ENCODE results near the gene TM7SF3.
"Not testable (repeated sequence)": the region's sequence is repeated elsewhere in the genome, so short reads cannot be mapped to it uniquely, and the experiment has no call there.

The TM7SF3 gene

DNA sequence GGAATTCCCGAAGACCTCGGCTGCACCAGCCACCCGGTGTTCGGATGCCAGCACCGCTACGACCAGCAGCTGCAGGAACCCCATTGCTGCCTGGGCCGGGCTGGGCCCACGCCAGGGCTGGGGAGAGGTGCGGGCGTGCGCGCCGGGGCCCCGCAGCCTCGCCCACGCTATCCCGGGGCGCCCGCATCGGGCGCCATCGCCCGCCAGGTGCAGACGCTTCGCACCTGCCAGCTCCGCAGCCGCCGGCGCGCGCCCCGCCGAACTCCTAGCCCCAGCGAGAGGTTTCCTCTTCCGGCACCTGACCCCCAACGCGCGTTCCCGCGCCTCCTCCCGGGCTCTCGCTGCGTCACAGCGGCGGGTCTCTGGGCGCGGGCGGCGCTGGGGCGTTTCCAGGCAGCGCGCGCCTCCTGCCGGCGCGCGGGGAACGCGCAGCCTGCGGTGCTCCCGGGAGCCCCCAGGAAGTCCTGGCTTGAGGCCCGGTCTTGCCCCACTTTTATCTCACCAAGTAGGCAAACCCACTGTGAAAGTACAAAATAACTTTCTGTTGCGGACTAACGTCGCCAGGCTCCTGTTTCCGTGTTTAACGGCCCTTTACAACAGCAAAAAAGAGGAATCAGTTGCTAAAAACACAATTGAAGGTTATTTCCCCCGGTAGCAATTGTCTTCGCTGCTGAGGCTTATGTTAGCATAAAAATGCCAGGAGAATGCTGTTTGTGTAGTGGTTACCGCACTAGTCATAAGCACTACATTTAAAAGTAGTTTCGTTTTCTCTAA, at the start of gene TM7SF3:
Gene TM7SF3, minus strand, starts transcription at position 300 of the 774 bp plus-strand sequence. Its CDS starts 216 bp downstream, at position 84.
- peak within 1 kb of the TSS; percentile 97 to 99 for H3K27ac ChIP-seq (ENCODE audit: low read depth in 2 of 2, low read length in 2 of 2)
- no peaks in the 10 kb centered on the region for H3K9me3 ChIP-seq (ENCODE audit: control insufficient read depth in 2 of 2, low read length in 2 of 2)
- peak within 1 kb of the TSS; percentile 95 to 96 for H3K9ac ChIP-seq (ENCODE audit: low read depth in 1 of 2, low read length in 2 of 2)
- H3K4me3 ChIP-seq (ENCODE audit: low read length in 2 of 2): peak within 1 kb of the TSS; percentile 83 to 87
- peaks cover 19 to 21% of the 10 kb centered on the region in 2 donors for H3K4me1 ChIP-seq (ENCODE audit: control insufficient read depth in 2 of 2, insufficient read depth in 2 of 2, low read length in 2 of 2)
- no peaks in the 10 kb centered on the region for H3K27me3 ChIP-seq (ENCODE audit: control insufficient read depth in 2 of 2, insufficient read depth in 2 of 2, low read length in 2 of 2)
- no peaks in the 10 kb centered on the region for H3K36me3 ChIP-seq (ENCODE audit: control insufficient read depth in 2 of 2, insufficient read depth in 2 of 2, low read length in 2 of 2)

DNA sequence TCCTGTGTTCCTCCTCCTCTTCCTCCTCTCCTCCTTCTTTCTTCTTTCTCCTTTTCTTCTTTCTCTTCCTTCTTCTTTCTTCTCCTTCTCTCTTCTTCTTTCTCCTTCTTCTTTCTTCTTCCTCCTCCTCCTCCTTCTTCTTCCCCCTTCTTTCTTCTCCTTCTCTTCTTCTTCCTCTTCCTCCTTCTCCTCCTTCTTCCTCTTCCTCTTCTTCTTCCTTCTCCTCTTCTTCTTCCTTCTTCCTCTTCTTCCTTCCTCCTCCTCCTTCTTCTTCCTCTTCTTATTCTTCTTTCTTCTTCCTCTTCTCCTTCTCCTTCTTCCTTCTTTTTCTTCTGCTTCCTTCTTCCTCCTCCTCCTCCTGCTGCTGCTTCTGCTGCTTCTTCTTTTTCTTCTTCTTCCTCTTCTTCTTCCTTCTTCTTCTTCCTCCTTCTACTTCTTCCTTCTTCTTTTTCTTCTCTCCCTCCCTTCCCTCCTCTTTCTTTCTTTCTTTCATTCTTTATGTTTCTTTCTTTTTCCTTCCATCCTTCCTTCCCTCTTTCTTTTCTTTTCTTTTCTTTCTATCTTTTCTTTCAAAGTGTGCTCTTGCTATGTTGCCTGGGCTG, 49.2 kb upstream of the TM7SF3 start:
- Histone ChIP-seq H3K36me3 (ENCODE audit: control insufficient read depth in 2 of 2, insufficient read depth in 2 of 2, low read length in 2 of 2) (no peaks in the 10 kb centered on the region), H3K27ac (ENCODE audit: low read depth in 2 of 2, low read length in 2 of 2) (no peak overlapping the region), H3K4me1 (ENCODE audit: control insufficient read depth in 2 of 2, insufficient read depth in 2 of 2, low read length in 2 of 2) (no peaks in the 10 kb centered on the region), H3K9ac (ENCODE audit: low read depth in 1 of 2, low read length in 2 of 2) (no peak overlapping the region), H3K27me3 (ENCODE audit: control insufficient read depth in 2 of 2, insufficient read depth in 2 of 2, low read length in 2 of 2) (no peaks in the 10 kb centered on the region), H3K4me3 (ENCODE audit: low read length in 2 of 2) (no peak overlapping the region), H3K9me3 (ENCODE audit: control insufficient read depth in 2 of 2, low read length in 2 of 2) (no peaks in the 10 kb centered on the region)

DNA sequence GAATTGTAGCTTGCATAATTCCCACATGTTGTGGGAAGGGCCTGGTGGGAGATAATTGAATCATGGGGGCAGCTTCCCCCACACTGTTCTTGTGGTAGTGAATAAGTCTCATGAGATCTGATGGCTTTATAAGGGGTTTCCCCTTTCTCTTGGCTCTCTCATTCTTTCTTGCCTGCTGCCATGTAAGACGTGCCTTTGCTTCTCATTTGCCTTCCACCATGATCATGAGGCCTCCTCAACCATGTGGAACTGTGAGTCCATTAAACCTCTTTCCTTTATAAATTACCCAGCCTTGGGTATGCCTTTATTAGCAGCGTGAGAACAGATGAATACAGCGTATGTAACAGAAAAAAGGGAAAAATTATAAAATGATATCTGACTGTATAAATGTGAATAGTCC, 47.1 kb upstream of the TM7SF3 start:
- Histone ChIP-seq H3K9me3 (ENCODE audit: control insufficient read depth in 2 of 2, low read length in 2 of 2) (no peaks in the 10 kb centered on the region), H3K27me3 (ENCODE audit: control insufficient read depth in 2 of 2, insufficient read depth in 2 of 2, low read length in 2 of 2) (no peaks in the 10 kb centered on the region), H3K9ac (ENCODE audit: low read depth in 1 of 2, low read length in 2 of 2) (no peak overlapping the region), H3K27ac (ENCODE audit: low read depth in 2 of 2, low read length in 2 of 2) (no peak overlapping the region), H3K4me1 (ENCODE audit: control insufficient read depth in 2 of 2, insufficient read depth in 2 of 2, low read length in 2 of 2) (no peaks in the 10 kb centered on the region), H3K36me3 (ENCODE audit: control insufficient read depth in 2 of 2, insufficient read depth in 2 of 2, low read length in 2 of 2) (no peaks in the 10 kb centered on the region), H3K4me3 (ENCODE audit: low read length in 2 of 2) (no peak overlapping the region)

- H3K9ac ChIP-seq (ENCODE audit: low read depth in 1 of 2, low read length in 2 of 2): no peak overlapping the region
- H3K36me3 ChIP-seq (ENCODE audit: control insufficient read depth in 2 of 2, insufficient read depth in 2 of 2, low read length in 2 of 2): no peaks in the 10 kb centered on the region
- no peak overlapping the region for H3K4me3 ChIP-seq (ENCODE audit: low read length in 2 of 2)
- H3K27ac ChIP-seq (ENCODE audit: low read depth in 2 of 2, low read length in 2 of 2): no peak overlapping the region
- H3K4me1 ChIP-seq (ENCODE audit: control insufficient read depth in 2 of 2, insufficient read depth in 2 of 2, low read length in 2 of 2): no peaks in the 10 kb centered on the region
- no peaks in the 10 kb centered on the region for H3K9me3 ChIP-seq (ENCODE audit: control insufficient read depth in 2 of 2, low read length in 2 of 2)
- no peaks in the 10 kb centered on the region for H3K27me3 ChIP-seq (ENCODE audit: control insufficient read depth in 2 of 2, insufficient read depth in 2 of 2, low read length in 2 of 2)
These were observed 46.6 kb upstream of the TM7SF3 start for GRCh38 chr12:27060740-27061139.

GRCh38 chr12:27057543-27057942, 43.4 kb upstream of the TM7SF3 start:
- H3K4me1 ChIP-seq (ENCODE audit: control insufficient read depth in 2 of 2, insufficient read depth in 2 of 2, low read length in 2 of 2): no peaks in the 10 kb centered on the region
- no peaks in the 10 kb centered on the region for H3K9me3 ChIP-seq (ENCODE audit: control insufficient read depth in 2 of 2, low read length in 2 of 2)
- no peak overlapping the region for H3K9ac ChIP-seq (ENCODE audit: low read depth in 1 of 2, low read length in 2 of 2)
- H3K4me3 ChIP-seq (ENCODE audit: low read length in 2 of 2): no peak overlapping the region
- no peaks in the 10 kb centered on the region for H3K36me3 ChIP-seq (ENCODE audit: control insufficient read depth in 2 of 2, insufficient read depth in 2 of 2, low read length in 2 of 2)
- H3K27me3 ChIP-seq (ENCODE audit: control insufficient read depth in 2 of 2, insufficient read depth in 2 of 2, low read length in 2 of 2): no peaks in the 10 kb centered on the region
- no peak overlapping the region for H3K27ac ChIP-seq (ENCODE audit: low read depth in 2 of 2, low read length in 2 of 2)

DNA sequence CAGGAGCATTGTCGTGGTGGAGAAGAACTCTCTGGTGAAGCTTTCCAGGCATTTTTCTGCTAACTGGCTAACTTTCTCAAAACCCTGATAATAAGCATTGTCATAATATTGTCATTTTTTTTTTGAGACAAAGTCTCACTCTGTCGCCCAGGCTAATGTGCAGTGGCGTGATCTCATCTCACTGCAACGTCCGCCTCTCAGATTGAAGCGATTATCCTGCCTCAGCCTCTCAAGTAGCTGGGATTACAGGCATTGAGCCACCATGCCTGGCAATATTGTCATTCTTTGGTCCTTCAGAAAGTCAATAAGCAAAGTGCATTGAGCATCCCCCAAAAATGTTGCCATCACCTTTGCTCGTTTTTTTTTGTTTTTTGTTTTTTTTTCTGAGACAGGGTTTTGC, 41.8 kb upstream of the TM7SF3 start:
- Histone ChIP-seq H3K27ac (ENCODE audit: low read depth in 2 of 2, low read length in 2 of 2) (no peak overlapping the region), H3K4me1 (ENCODE audit: control insufficient read depth in 2 of 2, insufficient read depth in 2 of 2, low read length in 2 of 2) (no peaks in the 10 kb centered on the region), H3K36me3 (ENCODE audit: control insufficient read depth in 2 of 2, insufficient read depth in 2 of 2, low read length in 2 of 2) (no peaks in the 10 kb centered on the region), H3K9me3 (ENCODE audit: control insufficient read depth in 2 of 2, low read length in 2 of 2) (no peaks in the 10 kb centered on the region), H3K4me3 (ENCODE audit: low read length in 2 of 2) (no peak overlapping the region), H3K27me3 (ENCODE audit: control insufficient read depth in 2 of 2, insufficient read depth in 2 of 2, low read length in 2 of 2) (no peaks in the 10 kb centered on the region), H3K9ac (ENCODE audit: low read depth in 1 of 2, low read length in 2 of 2) (no peak overlapping the region)

DNA sequence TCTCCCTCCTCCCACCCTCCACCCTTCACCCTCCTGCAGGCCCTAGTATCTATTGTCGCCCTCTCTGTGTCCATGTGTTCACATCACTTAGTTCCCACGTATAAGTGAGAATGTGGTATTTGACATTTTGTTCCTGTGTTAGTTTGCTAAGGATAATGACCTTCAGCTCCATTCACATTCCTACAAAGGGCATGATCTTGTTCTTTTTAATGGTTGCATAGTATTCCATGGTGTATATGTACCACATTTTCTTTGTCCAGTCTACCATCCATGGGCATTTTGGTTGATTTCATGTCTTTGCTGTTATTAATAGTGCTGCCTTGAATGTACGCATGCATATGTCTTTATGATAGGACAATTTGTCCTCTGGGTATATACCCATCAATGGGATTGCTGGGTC, 38.6 kb upstream of the TM7SF3 start:
- Histone ChIP-seq H3K9me3 (ENCODE audit: control insufficient read depth in 2 of 2, low read length in 2 of 2) (no peaks in the 10 kb centered on the region), H3K4me3 (ENCODE audit: low read length in 2 of 2) (no peak overlapping the region), H3K27me3 (ENCODE audit: control insufficient read depth in 2 of 2, insufficient read depth in 2 of 2, low read length in 2 of 2) (no peaks in the 10 kb centered on the region), H3K9ac (ENCODE audit: low read depth in 1 of 2, low read length in 2 of 2) (no peak overlapping the region), H3K36me3 (ENCODE audit: control insufficient read depth in 2 of 2, insufficient read depth in 2 of 2, low read length in 2 of 2) (no peaks in the 10 kb centered on the region), H3K27ac (ENCODE audit: low read depth in 2 of 2, low read length in 2 of 2) (no peak overlapping the region), H3K4me1 (ENCODE audit: control insufficient read depth in 2 of 2, insufficient read depth in 2 of 2, low read length in 2 of 2) (no peaks in the 10 kb centered on the region)

DNA sequence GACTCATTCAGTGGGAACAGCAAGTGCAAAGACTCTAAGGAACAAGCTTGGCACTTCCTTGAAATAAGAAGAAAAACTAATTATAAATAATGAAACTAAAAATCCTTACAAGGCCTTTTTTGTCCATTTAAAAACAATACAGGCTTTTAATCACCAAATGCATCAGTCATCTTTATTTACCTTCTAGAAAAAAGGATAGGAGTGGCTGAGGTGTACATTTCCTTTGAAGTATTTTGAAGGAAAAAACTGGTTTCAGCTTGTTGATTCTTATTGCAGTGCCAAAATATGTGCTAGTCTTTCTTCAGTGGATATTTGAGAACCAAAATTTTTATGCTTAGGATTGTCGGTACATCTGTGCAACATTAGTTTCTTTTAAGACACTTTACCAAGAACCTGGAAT, 38.0 kb upstream of the TM7SF3 start:
- Histone ChIP-seq H3K27me3 (ENCODE audit: control insufficient read depth in 2 of 2, insufficient read depth in 2 of 2, low read length in 2 of 2) (no peaks in the 10 kb centered on the region), H3K36me3 (ENCODE audit: control insufficient read depth in 2 of 2, insufficient read depth in 2 of 2, low read length in 2 of 2) (no peaks in the 10 kb centered on the region), H3K4me3 (ENCODE audit: low read length in 2 of 2) (no peak overlapping the region), H3K9ac (ENCODE audit: low read depth in 1 of 2, low read length in 2 of 2) (no peak overlapping the region), H3K4me1 (ENCODE audit: control insufficient read depth in 2 of 2, insufficient read depth in 2 of 2, low read length in 2 of 2) (no peaks in the 10 kb centered on the region), H3K9me3 (ENCODE audit: control insufficient read depth in 2 of 2, low read length in 2 of 2) (no peaks in the 10 kb centered on the region), H3K27ac (ENCODE audit: low read depth in 2 of 2, low read length in 2 of 2) (no peak overlapping the region)

DNA sequence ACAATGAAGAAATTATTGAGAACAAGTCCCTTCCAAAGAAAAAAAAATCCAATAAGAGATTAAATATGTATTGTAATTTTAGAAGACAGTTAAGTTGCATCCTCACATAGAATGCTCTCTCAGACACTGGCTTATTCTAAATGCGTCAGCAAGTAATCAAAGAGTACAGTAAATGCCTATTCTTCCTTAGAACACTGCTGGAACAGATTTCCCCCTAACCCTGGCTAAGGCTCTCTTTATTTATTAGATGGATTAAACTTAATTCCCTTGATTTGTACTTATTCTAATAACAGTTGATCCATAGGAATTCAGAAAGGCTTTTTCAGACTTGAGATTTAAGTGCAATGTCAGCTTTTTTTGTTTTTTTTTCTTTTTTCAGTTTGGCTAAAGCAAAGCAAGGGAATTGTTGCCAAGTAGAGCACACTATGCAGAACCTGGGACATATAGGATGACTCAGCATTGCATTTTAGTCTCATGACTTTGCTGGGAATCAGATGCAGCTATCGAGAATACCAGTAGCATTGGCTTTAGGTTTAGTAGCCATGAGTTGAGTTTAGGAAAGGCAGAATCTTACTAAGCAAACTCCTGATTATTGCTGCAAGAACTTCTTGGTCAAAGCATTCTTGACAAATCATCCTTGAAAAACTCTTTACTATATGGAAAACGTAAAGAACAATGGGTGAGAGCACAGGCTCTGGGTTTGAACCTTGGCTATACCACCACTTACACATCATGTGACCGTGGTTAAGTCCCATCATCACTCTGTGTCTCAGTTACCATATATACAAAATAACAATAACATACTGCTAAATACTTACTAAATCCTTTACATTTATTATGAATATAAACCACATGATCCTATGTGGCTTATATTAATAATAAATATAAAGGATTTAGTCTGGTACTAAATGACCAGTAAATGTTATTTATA, 34.9 kb upstream of the TM7SF3 start:
- Histone ChIP-seq H3K9me3 (ENCODE audit: control insufficient read depth in 2 of 2, low read length in 2 of 2) (no peaks in the 10 kb centered on the region), H3K27ac (ENCODE audit: low read depth in 2 of 2, low read length in 2 of 2) (no peak overlapping the region)

GRCh38 chr12:27042018-27042417, 27.8 kb upstream of the TM7SF3 start:
- H3K9ac ChIP-seq (ENCODE audit: low read depth in 1 of 2, low read length in 2 of 2); H3K4me3 ChIP-seq (ENCODE audit: low read length in 2 of 2); H3K36me3 ChIP-seq (ENCODE audit: control insufficient read depth in 2 of 2, insufficient read depth in 2 of 2, low read length in 2 of 2); H3K4me1 ChIP-seq (ENCODE audit: control insufficient read depth in 2 of 2, insufficient read depth in 2 of 2, low read length in 2 of 2); H3K27me3 ChIP-seq (ENCODE audit: control insufficient read depth in 2 of 2, insufficient read depth in 2 of 2, low read length in 2 of 2); H3K27ac ChIP-seq (ENCODE audit: low read depth in 2 of 2, low read length in 2 of 2); H3K9me3 ChIP-seq (ENCODE audit: control insufficient read depth in 2 of 2, low read length in 2 of 2): not testable (repeated sequence)

More for the DNA sequence above, 34.9 kb upstream of the TM7SF3 start:
- no peak overlapping the region for H3K9ac ChIP-seq (ENCODE audit: low read depth in 1 of 2, low read length in 2 of 2)
- H3K36me3 ChIP-seq (ENCODE audit: control insufficient read depth in 2 of 2, insufficient read depth in 2 of 2, low read length in 2 of 2): no peaks in the 10 kb centered on the region
- H3K4me1 ChIP-seq (ENCODE audit: control insufficient read depth in 2 of 2, insufficient read depth in 2 of 2, low read length in 2 of 2): no peaks in the 10 kb centered on the region
- H3K27me3 ChIP-seq (ENCODE audit: control insufficient read depth in 2 of 2, insufficient read depth in 2 of 2, low read length in 2 of 2): no peaks in the 10 kb centered on the region
- no peak overlapping the region for H3K4me3 ChIP-seq (ENCODE audit: low read length in 2 of 2)
